H9 (cell line): ENCODE data around the gene ABR. TPM values are rescaled to one million over a fixed set of nuclear protein-coding genes. Genes with fewer than 3 reads are reported as not detected.

ENCODE experiments used
- DNase-seq: peaks from one replicate; pipeline ENCODE4 v3.0.0-alpha.2; 2017
- H2AFZ ChIP-seq: one replicate; pipeline ENCODE4 v1.6.1; 2013; ENCODE audit warnings: mild to moderate bottlenecking, low read length, control low read depth, moderate library complexity
- H2AK5ac ChIP-seq: 2 replicates; pipeline ENCODE4 v1.6.1; 2013; ENCODE audit warnings: low read length, control low read depth, mixed read lengths; ENCODE audit not compliant: insufficient read length
- H2BK120ac ChIP-seq: one replicate; pipeline ENCODE4 v1.6.1; 2013; ENCODE audit warnings: low read depth, mild to moderate bottlenecking, low read length, control low read depth, inconsistent platforms; ENCODE audit not compliant: poor library complexity, severe bottlenecking
- H2BK12ac ChIP-seq: 2 replicates; pipeline ENCODE4 v1.6.1; 2013; ENCODE audit warnings: low read length, control low read depth, mixed read lengths, low read depth; ENCODE audit not compliant: insufficient read length
- H2BK15ac ChIP-seq: 2 replicates; pipeline ENCODE4 v1.6.1; 2013; ENCODE audit warnings: low read depth, low read length, control low read depth
- H2BK20ac ChIP-seq: one replicate; pipeline ENCODE4 v1.6.1; 2013; ENCODE audit warnings: low read depth, mild to moderate bottlenecking, low read length, control low read depth, inconsistent platforms; ENCODE audit not compliant: poor library complexity, severe bottlenecking
- H2BK5ac ChIP-seq: 2 replicates; pipeline ENCODE4 v1.6.1; 2013; ENCODE audit warnings: low read length, control low read depth, mixed read lengths; ENCODE audit not compliant: insufficient read length
- H3K14ac ChIP-seq: 2 replicates; pipeline ENCODE4 v1.6.1; 2013; ENCODE audit warnings: low read length, control low read depth; ENCODE audit not compliant: insufficient read depth
- H3K18ac ChIP-seq: 2 replicates; pipeline ENCODE4 v1.6.1; 2013; ENCODE audit warnings: low read depth, mild to moderate bottlenecking, mixed read lengths, low read length, control low read depth; ENCODE audit not compliant: insufficient read length
- H3K23ac ChIP-seq: 2 replicates; pipeline ENCODE4 v1.6.1; 2013; ENCODE audit warnings: low read length, control low read depth, mixed read lengths, low read depth; ENCODE audit not compliant: insufficient read length
- H3K23me2 ChIP-seq: 2 replicates; pipeline ENCODE4 v1.6.1; 2013; ENCODE audit warnings: low read depth, mild to moderate bottlenecking, mixed read lengths, low read length, control low read depth; ENCODE audit not compliant: insufficient read length, poor library complexity, severe bottlenecking
- H3K27ac ChIP-seq: 2 replicates; pipeline ENCODE4 v1.5.1; 2013; ENCODE audit warnings: low read length, control low read depth, mixed read lengths, low read depth; ENCODE audit not compliant: insufficient read length
- H3K27me3 ChIP-seq: 2 replicates; pipeline ENCODE4 v1.6.1; 2013; ENCODE audit warnings: low read length, control low read depth, inconsistent platforms; ENCODE audit not compliant: insufficient read depth
- H3K4ac ChIP-seq: 2 replicates; pipeline ENCODE4 v1.6.1; 2013; ENCODE audit warnings: low read depth, mild to moderate bottlenecking, control low read depth, inconsistent platforms, low read length, moderate library complexity
- H3K4me1 ChIP-seq: 2 replicates; pipeline ENCODE4 v1.6.1; 2013; ENCODE audit warnings: low read length, control low read depth, inconsistent platforms; ENCODE audit not compliant: insufficient read depth
- H3K4me2 ChIP-seq: 2 replicates; pipeline ENCODE4 v1.6.1; 2013; ENCODE audit warnings: low read length, control low read depth, mixed read lengths; ENCODE audit not compliant: insufficient read length, insufficient read depth
- H3K56ac ChIP-seq: 2 replicates; pipeline ENCODE4 v1.6.1; 2013; ENCODE audit warnings: low read depth, mild to moderate bottlenecking, mixed read lengths, low read length, control low read depth; ENCODE audit not compliant: insufficient read length
- H3K79me1 ChIP-seq: 2 replicates; pipeline ENCODE4 v1.6.1; 2013; ENCODE audit warnings: low read depth, mild to moderate bottlenecking, moderate library complexity, low read length, control low read depth, inconsistent platforms; ENCODE audit not compliant: insufficient read depth, poor library complexity, severe bottlenecking
- H3K79me2 ChIP-seq: 2 replicates; pipeline ENCODE4 v1.6.1; 2013; ENCODE audit warnings: low read length, control low read depth, inconsistent platforms; ENCODE audit not compliant: insufficient read depth
- H3K9ac ChIP-seq: 2 replicates; pipeline ENCODE4 v1.6.1; 2013; ENCODE audit warnings: low read length, control low read depth, mixed read lengths; ENCODE audit not compliant: insufficient read length; ENCODE audit errors: extremely low read depth
- H3K9me3 ChIP-seq: one replicate; pipeline ENCODE4 v1.6.1; 2013; ENCODE audit warnings: low read depth, low read length, inconsistent platforms; ENCODE audit not compliant: control insufficient read depth
- H3T11ph ChIP-seq: one replicate; pipeline ENCODE4 v1.6.1; 2013; ENCODE audit warnings: mild to moderate bottlenecking, low read length, control low read depth, inconsistent platforms
- H4K20me1 ChIP-seq: one replicate; pipeline ENCODE4 v1.6.1; 2013; ENCODE audit not compliant: control insufficient read depth, insufficient read length, insufficient read depth
- H4K5ac ChIP-seq: 2 replicates; pipeline ENCODE4 v1.6.1; 2013; ENCODE audit warnings: low read depth, mild to moderate bottlenecking, mixed read lengths, low read length, control low read depth; ENCODE audit not compliant: insufficient read length
- H4K8ac ChIP-seq: replicated peaks from 2 replicates; pipeline ENCODE4 v1.6.1; 2013; ENCODE audit warnings: low read length, control low read depth, mixed read lengths, low read depth; ENCODE audit not compliant: insufficient read length
- H4K91ac ChIP-seq: 2 replicates; pipeline ENCODE4 v1.6.1; 2013; ENCODE audit warnings: low read depth, mild to moderate bottlenecking, moderate library complexity, mixed read lengths, low read length, control low read depth; ENCODE audit not compliant: insufficient read length
- H3K27ac Mint-ChIP-seq, 3 experiments: 2 replicates in 2 of 3; 3 replicates in 1 of 3; pipeline ENCODE4 v1.8.0; 2020 to 2021; ENCODE audit warnings: mixed read lengths in 3 of 3, mild to moderate bottlenecking in 1 of 3, moderate library complexity in 1 of 3
- H3K27me3 Mint-ChIP-seq: 2 replicates; pipeline ENCODE4 v1.8.0; 2021; ENCODE audit warnings: low read depth, mild to moderate bottlenecking, moderate library complexity, mixed read lengths
- H3K36me3 Mint-ChIP-seq, 3 experiments: 2 replicates in 2 of 3; 3 replicates in 1 of 3; pipeline ENCODE4 v1.8.0; 2020 to 2021; ENCODE audit warnings: low read depth in 3 of 3, mixed read lengths in 3 of 3; ENCODE audit not compliant: insufficient read depth in 1 of 3
- H3K4me1 Mint-ChIP-seq, 2 experiments: 2 replicates each; pipeline ENCODE4 v1.8.0; 2020; ENCODE audit warnings: mixed read lengths in 2 of 2
- H3K4me3 Mint-ChIP-seq, 2 experiments: 2 replicates in 1 of 2; 3 replicates in 1 of 2; pipeline ENCODE4 v1.8.0; 2020 to 2021; ENCODE audit warnings: mild to moderate bottlenecking in 2 of 2, mixed read lengths in 2 of 2, moderate library complexity in 1 of 2
- H3K9me3 Mint-ChIP-seq, 2 experiments: 2 replicates in 1 of 2; 3 replicates in 1 of 2; pipeline ENCODE4 v1.8.0; 2020; ENCODE audit warnings: mild to moderate bottlenecking in 2 of 2, mixed read lengths in 2 of 2, moderate library complexity in 1 of 2
- WGBS: extraction: QIAGEN DNeasy Blood & Tissue Kit; methylation state at CpG from one replicate; pipeline ENCODE4 v1.1.7; 2013; ENCODE audit warnings: missing lambda C conversion rate, low lambda C conversion rate, mixed read lengths; ENCODE audit not compliant: insufficient read length; ENCODE audit errors: extremely low coverage; 5-methylcytosine and 5-hydroxymethylcytosine counted together
- total RNA-seq: library from RNA; stranded (reverse); gene quantifications from 2 replicates; pipeline ENCODE4 v1.2.1, GENCODE V29; 2021
- TF ChIP-seq, protein P1 (sequence below): fragments of 200-600 bp; sonication (generic); conservative IDR thresholded peaks from 3 replicates; pipeline ENCODE4 v1.8.0; 2021; ENCODE audit warnings: antibody characterized with exemption, mild to moderate bottlenecking

Gene ABR
- total RNA-seq, 1 experiment from 2014 or later, result 34.7 TPM

DNA sequence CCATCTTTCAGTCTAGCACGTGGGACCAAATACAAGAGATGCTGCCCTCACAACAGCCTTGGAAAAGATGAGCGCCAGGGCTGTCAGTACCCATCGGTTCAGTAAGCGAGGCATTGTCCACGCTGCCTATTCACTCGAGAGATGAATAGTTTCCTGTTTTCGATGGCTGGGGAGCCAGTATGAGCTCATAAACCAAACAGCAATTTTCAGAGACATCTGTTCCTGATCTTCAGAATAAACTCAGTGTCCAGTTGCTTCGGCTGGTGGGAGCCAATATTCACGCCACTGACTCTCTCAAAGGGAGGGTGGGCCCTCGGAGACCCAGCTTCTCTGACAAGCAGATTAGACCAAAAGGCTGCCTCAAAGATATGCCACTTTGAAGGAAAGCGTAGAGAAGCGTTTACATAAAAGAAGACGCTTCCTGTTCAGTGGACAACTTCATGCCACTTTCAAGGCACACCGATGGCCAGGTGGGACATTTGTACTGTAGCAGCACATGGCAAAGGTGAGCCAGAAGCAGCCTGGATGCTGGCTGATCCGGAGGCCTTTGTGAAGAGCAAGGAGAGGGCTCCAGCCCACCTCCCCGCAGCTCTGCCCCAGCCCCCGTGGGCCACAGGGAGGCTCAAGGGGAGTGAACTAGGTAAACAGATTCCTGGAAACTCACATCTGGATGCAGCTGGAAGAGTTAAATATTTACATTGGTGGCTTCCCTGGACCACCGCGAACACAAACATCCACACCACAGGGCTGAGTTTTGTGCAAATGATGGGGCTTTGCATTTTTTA lies 176.8 kb downstream of the ABR start:
- Mint-ChIP-seq H3K4me3 (no peak overlapping the region), H3K27me3 (no peaks in the 10 kb centered on the region; the same call in 1 of the 2 replicates), H3K4me1 (peaks cover 13% of the 10 kb centered on the region in 2 experiments), H3K36me3 (peaks cover 14 to 53% (median 40%) of the 10 kb centered on the region in 3 experiments; a peak in 6 of 7 replicates), H3K9me3 (no peaks in the 10 kb centered on the region), H3K27ac (no peak overlapping the region)
- Histone ChIP-seq H4K8ac (no peak overlapping the region), H3K23ac (no peak overlapping the region), H3K4me2 (no peak overlapping the region), H4K91ac (no peak overlapping the region), H3K56ac (no peak overlapping the region), H2AFZ (no peak overlapping the region), H3K9ac (no peak overlapping the region), H2BK15ac (no peak overlapping the region), H3K23me2 (no peaks in the 10 kb centered on the region), H3K9me3 (no peaks in the 10 kb centered on the region), H3K79me2 (no peaks in the 10 kb centered on the region), H3K18ac (no peak overlapping the region), H2BK120ac (no peak overlapping the region), H4K20me1 (no peaks in the 10 kb centered on the region), H2BK12ac (no peak overlapping the region), H3K4ac (no peak overlapping the region), H3K4me1 (no peaks in the 10 kb centered on the region), H3K79me1 (no peaks in the 10 kb centered on the region), H3K27ac (no peak overlapping the region), H3K14ac (no peak overlapping the region), H3T11ph (no peak overlapping the region), H2BK20ac (no peak overlapping the region), H2BK5ac (no peak overlapping the region), H2AK5ac (no peak overlapping the region), H4K5ac (no peak overlapping the region), H3K27me3 (no peaks in the 10 kb centered on the region)
- WGBS, result no CpG with 5 or more reads among the region's 19 CpGs
- no peak for DNase-seq
- TF ChIP-seq, protein P1, sequence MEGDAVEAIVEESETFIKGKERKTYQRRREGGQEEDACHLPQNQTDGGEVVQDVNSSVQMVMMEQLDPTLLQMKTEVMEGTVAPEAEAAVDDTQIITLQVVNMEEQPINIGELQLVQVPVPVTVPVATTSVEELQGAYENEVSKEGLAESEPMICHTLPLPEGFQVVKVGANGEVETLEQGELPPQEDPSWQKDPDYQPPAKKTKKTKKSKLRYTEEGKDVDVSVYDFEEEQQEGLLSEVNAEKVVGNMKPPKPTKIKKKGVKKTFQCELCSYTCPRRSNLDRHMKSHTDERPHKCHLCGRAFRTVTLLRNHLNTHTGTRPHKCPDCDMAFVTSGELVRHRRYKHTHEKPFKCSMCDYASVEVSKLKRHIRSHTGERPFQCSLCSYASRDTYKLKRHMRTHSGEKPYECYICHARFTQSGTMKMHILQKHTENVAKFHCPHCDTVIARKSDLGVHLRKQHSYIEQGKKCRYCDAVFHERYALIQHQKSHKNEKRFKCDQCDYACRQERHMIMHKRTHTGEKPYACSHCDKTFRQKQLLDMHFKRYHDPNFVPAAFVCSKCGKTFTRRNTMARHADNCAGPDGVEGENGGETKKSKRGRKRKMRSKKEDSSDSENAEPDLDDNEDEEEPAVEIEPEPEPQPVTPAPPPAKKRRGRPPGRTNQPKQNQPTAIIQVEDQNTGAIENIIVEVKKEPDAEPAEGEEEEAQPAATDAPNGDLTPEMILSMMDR, result no peak
